ENCODE results near the gene DGKD.

DNA sequence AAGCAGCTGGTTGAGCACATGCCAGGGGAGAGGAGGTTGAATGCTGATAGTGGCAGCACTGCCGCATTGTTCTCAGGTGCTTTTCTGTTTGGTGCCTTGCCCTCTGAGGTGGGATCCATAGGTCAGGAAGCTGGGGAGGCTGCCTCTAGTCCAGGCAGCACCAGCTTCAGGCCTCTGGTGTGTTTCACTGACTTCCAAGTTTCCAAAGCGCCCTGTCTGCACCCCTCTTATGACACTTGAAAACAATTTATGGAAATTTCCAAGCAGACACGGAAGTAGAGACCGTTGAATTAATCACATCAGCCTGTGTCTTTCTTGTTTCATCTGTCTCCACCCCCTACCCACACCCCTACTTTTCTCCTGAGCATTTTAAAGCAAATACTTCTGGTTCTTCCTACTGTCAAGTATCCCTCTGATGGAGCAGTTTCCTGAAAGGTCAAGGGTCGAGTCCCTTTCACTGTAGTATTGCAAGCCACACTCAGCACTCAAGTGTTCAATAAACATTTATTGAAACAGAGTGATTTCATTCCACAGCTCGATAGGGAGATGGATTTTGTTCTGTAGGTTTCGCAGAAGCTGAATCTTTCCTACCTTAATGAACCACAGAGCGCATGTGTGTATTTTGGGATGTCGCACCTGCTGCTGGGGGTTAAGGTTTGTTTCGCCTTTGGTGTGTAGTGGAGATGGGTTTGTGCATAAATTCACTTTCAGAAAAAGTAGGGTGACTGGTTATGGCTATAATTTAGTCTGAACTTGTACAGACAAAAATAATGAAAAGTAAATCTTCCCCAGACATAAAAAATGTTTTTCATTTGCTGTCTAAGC is 21.4 kb downstream of the DGKD start:
- TF ChIP-seq, protein P1, sequence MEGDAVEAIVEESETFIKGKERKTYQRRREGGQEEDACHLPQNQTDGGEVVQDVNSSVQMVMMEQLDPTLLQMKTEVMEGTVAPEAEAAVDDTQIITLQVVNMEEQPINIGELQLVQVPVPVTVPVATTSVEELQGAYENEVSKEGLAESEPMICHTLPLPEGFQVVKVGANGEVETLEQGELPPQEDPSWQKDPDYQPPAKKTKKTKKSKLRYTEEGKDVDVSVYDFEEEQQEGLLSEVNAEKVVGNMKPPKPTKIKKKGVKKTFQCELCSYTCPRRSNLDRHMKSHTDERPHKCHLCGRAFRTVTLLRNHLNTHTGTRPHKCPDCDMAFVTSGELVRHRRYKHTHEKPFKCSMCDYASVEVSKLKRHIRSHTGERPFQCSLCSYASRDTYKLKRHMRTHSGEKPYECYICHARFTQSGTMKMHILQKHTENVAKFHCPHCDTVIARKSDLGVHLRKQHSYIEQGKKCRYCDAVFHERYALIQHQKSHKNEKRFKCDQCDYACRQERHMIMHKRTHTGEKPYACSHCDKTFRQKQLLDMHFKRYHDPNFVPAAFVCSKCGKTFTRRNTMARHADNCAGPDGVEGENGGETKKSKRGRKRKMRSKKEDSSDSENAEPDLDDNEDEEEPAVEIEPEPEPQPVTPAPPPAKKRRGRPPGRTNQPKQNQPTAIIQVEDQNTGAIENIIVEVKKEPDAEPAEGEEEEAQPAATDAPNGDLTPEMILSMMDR (conservative IDR thresholded peaks at IDR 0.05; ENCODE audit: low read length), result no peak
- TF ChIP-seq EZH2phosphoT487 (IDR thresholded peaks at IDR 0.05; ENCODE audit: borderline replicate concordance), result no peak

Data from Loucy (cell line).